Transverse colon (tissue), 4 donors: ENCODE results near the gene TCOF1. TPM values are rescaled to one million over a fixed set of nuclear protein-coding genes. Genes with fewer than 3 reads are reported as not detected.
"Not testable (repeated sequence)": the region's sequence is repeated elsewhere in the genome, so short reads cannot be mapped to it uniquely, and the experiment has no call there.

Experiments used
- DNase-seq: peaks from one replicate; pipeline ENCODE4 v3.0.0-alpha.2; 2019
- H3K27ac ChIP-seq, 4 donors: fragments of 200-600 bp; sonication (generic); 2 replicates each; pipeline ENCODE4 v1.5.1; 2016 to 2018; ENCODE audit warnings: inconsistent platforms in 4 of 4
- H3K27me3 ChIP-seq: fragments of 200-600 bp; sonication (generic); 2 replicates; pipeline ENCODE4 v1.5.1; 2017; ENCODE audit warnings: inconsistent platforms
- H3K36me3 ChIP-seq, 4 donors: fragments of 200-600 bp; sonication (generic); 2 replicates each; pipeline ENCODE4 v1.5.1; 2017 to 2019; ENCODE audit warnings: inconsistent platforms in 4 of 4
- H3K4me1 ChIP-seq, 4 donors: fragments of 200-600 bp; sonication (generic); 2 replicates each; pipeline ENCODE4 v1.5.1; 2017 to 2020; ENCODE audit warnings: inconsistent platforms in 4 of 4
- H3K4me3 ChIP-seq, 4 donors: fragments of 200-600 bp; sonication (generic); 1 replicate in 1 of 4; 2 replicates in 3 of 4; pipeline versions ENCODE4 v1.5.1 to v1.6.1; 2017 to 2019; ENCODE audit warnings: inconsistent platforms in 4 of 4
- H3K9me3 ChIP-seq, 2 donors: fragments of 200-600 bp; sonication (generic); 2 replicates each; pipeline ENCODE4 v1.5.1; 2017 to 2019; ENCODE audit warnings: inconsistent platforms in 2 of 2
- EP300 ChIP-seq: sonication (generic); formaldehyde crosslinking; IDR thresholded peaks from one replicate; pipeline ENCODE4 v1.6.1; 2017; ENCODE audit warnings: antibody characterized with exemption, low read depth
- POLR2A ChIP-seq: fragments of 450-650 bp; IDR thresholded peaks from one replicate; pipeline ENCODE4 v1.6.1; 2016; ENCODE audit warnings: antibody characterized with exemption, mild to moderate bottlenecking, moderate library complexity
- POLR2AphosphoS5 ChIP-seq, 3 donors: sonication (generic); formaldehyde crosslinking; IDR thresholded peaks; one replicate each; pipeline ENCODE4 v1.6.1; 2016; ENCODE audit warnings: antibody characterized with exemption in 3 of 3
- WGBS, 2 donors: methylation state at CpG; one replicate each; pipeline ENCODE4 v1.1.5; 2018; ENCODE audit warnings: low coverage in 1 of 2; 5-methylcytosine and 5-hydroxymethylcytosine counted together
- in situ Hi-C, 4 donors: fragments of 200-750 bp; cut with MboI; loops; one replicate each; pipeline versions ENCODE4 v1.15.0 to v1.15.1; 2017; ENCODE audit warnings: low sequenced_read_pairs in 3 of 4, low pct_ligation_motif_present in 1 of 4, low pct_unique_long_range_greater_than_20kb in 1 of 4
- intact Hi-C: fragments of 100-400 bp; cut with DNase I; formaldehyde crosslinking; loops from one replicate; pipeline ENCODE4 v1.15.1; 2023; ENCODE audit warnings: low total_unique reads
- total RNA-seq, 4 donors: library from RNA; depleted of rRNA; stranded (reverse); fragments of >200 nt; gene quantifications; one replicate each; pipeline ENCODE4 v1.1.0, GENCODE V29; 2016
- TF ChIP-seq, protein P1 (sequence below), 5 experiments: fragments of 200-600 bp in 3 of 5; fragments of 450-650 bp in 2 of 5; sonication (generic) in 3 of 5; IDR thresholded peaks; 1 replicate in 2 of 5; 2 replicates in 3 of 5; pipeline ENCODE4 v1.5.1; 2016 to 2017; ENCODE audit warnings: antibody characterized with exemption in 5 of 5, inconsistent platforms in 3 of 5, mild to moderate bottlenecking in 2 of 5, moderate library complexity in 1 of 5

TCOF1 gene
- total RNA-seq, 4 donors from 2014 or later: 12.0 to 87.2 (median 31.3) TPM

DNA sequence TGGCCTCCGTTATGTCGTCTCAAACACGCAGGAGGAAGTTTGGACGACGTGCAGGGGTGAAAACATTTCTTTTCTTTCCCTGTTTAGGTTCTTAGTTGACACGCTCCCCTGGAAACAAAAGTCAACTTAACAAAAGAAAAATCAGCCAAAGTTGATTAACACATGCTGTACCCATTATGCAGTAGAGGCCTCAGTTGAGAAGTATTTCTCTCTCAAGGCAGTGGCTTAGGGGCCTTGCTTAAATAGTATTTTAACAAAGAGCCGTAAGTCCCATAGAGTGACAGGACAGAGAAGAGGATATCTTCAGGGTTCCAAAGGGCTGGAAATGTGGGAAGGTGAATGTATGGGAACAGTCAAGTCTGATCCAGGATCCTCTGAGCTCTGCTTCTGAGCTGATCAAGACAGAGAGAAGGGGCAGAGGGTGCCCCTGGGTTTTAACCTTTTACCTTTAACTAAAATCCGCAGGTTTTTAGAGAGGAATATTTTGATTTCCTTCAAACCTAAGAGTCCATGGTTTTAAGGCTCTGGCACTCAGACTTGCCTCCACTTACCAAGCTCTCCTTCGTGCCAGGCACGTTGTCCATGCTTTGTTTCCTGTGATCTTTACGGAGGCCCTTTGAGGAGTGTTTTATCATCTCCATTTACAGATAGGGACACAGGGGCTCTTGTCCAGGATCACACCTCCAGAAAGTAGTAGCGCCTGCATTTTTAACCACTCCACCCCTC is 55.8 kb downstream of the TCOF1 start:
- Histone ChIP-seq H3K4me3 (peak overlapping the region in 3 of 4 donors; percentile 39 to 64 (median 45)), H3K9me3 (no peaks in the 10 kb centered on the region), H3K36me3 (no peaks in the 10 kb centered on the region), H3K27me3 (no peaks in the 10 kb centered on the region), H3K27ac (peak overlapping the region; percentile 87 to 89 (median 87)), H3K4me1 (peaks cover 14 to 29% (median 16%) of the 10 kb centered on the region in 4 donors)
- WGBS, 2 donors: 25 to 43% methylated on average over 2 to 12 of the region's 12 CpGs
- TF ChIP-seq EP300: no peak
- no peak for TF ChIP-seq POLR2AphosphoS5 (IDR thresholded peaks at IDR 0.05)
- TF ChIP-seq POLR2A: no peak
- TF ChIP-seq, protein P1, sequence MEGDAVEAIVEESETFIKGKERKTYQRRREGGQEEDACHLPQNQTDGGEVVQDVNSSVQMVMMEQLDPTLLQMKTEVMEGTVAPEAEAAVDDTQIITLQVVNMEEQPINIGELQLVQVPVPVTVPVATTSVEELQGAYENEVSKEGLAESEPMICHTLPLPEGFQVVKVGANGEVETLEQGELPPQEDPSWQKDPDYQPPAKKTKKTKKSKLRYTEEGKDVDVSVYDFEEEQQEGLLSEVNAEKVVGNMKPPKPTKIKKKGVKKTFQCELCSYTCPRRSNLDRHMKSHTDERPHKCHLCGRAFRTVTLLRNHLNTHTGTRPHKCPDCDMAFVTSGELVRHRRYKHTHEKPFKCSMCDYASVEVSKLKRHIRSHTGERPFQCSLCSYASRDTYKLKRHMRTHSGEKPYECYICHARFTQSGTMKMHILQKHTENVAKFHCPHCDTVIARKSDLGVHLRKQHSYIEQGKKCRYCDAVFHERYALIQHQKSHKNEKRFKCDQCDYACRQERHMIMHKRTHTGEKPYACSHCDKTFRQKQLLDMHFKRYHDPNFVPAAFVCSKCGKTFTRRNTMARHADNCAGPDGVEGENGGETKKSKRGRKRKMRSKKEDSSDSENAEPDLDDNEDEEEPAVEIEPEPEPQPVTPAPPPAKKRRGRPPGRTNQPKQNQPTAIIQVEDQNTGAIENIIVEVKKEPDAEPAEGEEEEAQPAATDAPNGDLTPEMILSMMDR (IDR thresholded peaks at IDR 0.05): no peak
- DNase-seq: no peak
- intact Hi-C loops: no loop called here
- in situ Hi-C loops: no loop called here

DNA sequence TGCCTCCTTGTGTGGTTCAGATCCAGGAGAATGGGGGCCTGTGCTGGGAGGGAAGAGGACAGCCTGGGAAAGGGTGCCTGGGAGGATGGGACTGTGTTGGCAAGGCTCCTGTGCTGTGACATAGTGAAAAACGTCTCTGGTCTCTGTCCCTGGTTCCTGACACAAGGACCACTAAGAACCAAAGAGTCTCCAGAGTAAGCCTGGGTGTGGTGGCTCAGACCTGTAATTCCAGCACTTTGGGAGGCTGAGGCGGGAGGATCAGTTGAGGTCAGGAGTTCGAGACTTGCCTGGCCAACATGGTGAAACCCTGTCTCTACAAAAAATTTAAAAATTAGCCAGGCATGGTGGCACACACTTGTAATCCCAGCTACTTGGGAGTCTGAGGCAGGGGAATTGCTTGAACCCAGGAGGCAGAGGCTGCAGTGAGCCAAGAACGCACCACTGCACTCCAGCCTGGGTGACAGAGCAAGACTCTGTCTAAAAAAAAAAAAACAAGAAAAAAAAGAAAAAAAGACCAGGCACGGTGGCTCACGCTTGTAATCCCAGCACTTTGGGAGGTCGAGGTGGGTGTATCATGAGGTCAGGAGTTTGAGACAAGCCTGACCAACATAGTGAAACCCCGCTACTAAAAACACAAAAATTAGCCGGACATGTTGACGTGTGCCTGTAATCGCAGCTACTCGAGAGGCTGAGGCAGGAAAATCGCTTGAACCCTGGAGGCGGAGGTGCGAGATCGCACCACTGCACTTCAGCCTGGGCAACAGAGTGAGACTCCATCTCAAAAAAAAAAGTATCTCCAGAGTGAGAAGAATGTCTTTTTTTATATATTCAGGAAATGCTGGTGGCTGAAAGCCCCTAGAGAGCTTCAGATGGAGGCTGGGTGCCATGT is 56.6 kb downstream of the TCOF1 start:
- intact Hi-C loops, DNase-seq, H3K4me3 ChIP-seq, H3K27me3 ChIP-seq, in situ Hi-C loops, H3K9me3 ChIP-seq, H3K36me3 ChIP-seq: not testable (repeated sequence)
- Histone ChIP-seq H3K27ac (peak overlapping the region; percentile 87 to 89 (median 87)), H3K4me1 (peaks cover 14 to 29% (median 16%) of the 10 kb centered on the region in 4 donors)
- WGBS, 2 donors: 82 to 92% methylated on average over 4 to 16 of the region's 16 CpGs

DNA sequence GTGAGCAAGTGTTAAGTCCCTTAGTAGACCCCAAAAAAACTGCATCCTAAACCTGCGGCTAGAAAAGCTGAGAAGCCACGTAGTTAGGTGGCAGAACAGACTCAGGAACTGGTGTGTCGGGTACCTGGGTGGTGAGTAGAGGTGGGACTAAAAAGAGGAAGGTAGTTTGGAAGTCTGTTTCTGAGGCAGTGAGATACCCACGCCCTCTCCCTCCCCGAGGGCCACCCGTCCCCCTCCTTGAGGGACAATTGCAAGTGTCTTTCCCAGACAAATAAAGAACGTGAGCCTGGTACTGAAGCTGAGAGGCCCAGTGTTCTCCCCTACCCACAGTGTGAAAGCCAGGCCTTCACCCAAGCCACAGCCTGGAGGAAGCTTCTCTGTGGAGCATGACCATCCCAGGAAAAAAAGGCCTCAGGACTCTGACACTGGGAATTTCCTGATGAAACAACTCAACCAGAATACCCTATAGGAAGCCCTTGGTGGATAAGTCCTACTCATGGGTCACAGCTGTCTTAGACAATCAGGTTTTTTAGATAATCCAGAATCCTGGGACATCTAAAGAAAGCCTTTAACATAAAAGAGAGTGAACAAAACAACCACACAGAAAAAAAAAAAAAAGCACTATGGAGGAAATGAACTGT is 62.3 kb downstream of the TCOF1 start:
- DNase-seq: no peak
- H3K4me1 ChIP-seq: no peaks in the 10 kb centered on the region
- intact Hi-C loops (no loop called here), in situ Hi-C loops (no loop called here)
- no peaks in the 10 kb centered on the region for H3K9me3 ChIP-seq
- no peaks in the 10 kb centered on the region for H3K36me3 ChIP-seq
- no peak for TF ChIP-seq POLR2AphosphoS5 (IDR thresholded peaks at IDR 0.05)
- TF ChIP-seq POLR2A: no peak
- TF ChIP-seq, protein P1 (IDR thresholded peaks at IDR 0.05): no peak
- no peak for TF ChIP-seq EP300
- H3K27me3 ChIP-seq: no peaks in the 10 kb centered on the region
- 59 to 74% methylated on average over 6 to 7 of the region's 7 CpGs for WGBS, 2 donors
- H3K27ac ChIP-seq: no peak overlapping the region
- no peak overlapping the region for H3K4me3 ChIP-seq

DNA sequence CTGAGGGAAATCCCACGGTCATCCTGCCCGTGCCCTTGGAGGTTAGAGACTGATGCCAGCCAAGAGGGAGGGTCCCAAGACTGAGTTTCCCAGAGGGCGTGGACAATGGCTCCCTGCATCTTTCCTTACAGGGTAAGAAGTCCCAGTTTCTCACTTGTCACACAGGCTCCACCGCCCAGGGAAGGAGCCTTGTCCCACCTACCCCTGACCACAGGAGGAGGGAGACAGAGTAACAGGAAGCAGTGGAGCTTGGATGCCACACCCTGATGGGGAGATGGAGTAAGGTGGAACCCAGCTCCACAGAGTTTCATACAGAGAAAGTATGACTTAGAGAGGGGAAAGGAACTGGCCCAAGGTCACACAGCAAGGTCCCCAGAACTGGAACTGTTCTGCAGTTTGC is 64.6 kb downstream of the TCOF1 start:
- H3K36me3 ChIP-seq: no peaks in the 10 kb centered on the region
- H3K9me3 ChIP-seq: no peaks in the 10 kb centered on the region
- DNase-seq: no peak
- intact Hi-C loops (no loop called here), in situ Hi-C loops (no loop called here)
- H3K4me3 ChIP-seq: no peak overlapping the region
- no peak overlapping the region for H3K27ac ChIP-seq
- WGBS, 2 donors: 68% methylated on average over 4 of the region's 4 CpGs; no CpG with 5 or more reads in 1 of the 2 donors
- H3K27me3 ChIP-seq: no peaks in the 10 kb centered on the region
- TF ChIP-seq, protein P1 (IDR thresholded peaks at IDR 0.05): no peak
- TF ChIP-seq EP300 (no peak), POLR2AphosphoS5 (IDR thresholded peaks at IDR 0.05) (no peak), POLR2A (no peak)
- no peaks in the 10 kb centered on the region for H3K4me1 ChIP-seq
